Esophagus muscularis mucosa (tissue), 4 donors: ENCODE results near the gene VPS35.

Experiments
- EP300 ChIP-seq: sonication (generic); formaldehyde crosslinking; IDR thresholded peaks from one replicate; pipeline ENCODE4 v1.6.1; 2017; ENCODE audit warnings: antibody characterized with exemption
- POLR2A ChIP-seq: fragments of 450-650 bp; IDR thresholded peaks from one replicate; pipeline ENCODE4 v1.6.1; 2017; ENCODE audit warnings: antibody characterized with exemption, moderate library complexity, mild to moderate bottlenecking, low read depth
- POLR2AphosphoS5 ChIP-seq, 2 donors: sonication (generic); formaldehyde crosslinking; IDR thresholded peaks; one replicate each; pipeline ENCODE4 v1.6.1; 2017; ENCODE audit warnings: antibody characterized with exemption in 2 of 2
- TF ChIP-seq, protein P1 (sequence below), 3 experiments: fragments of 200-600 bp in 2 of 3; fragments of 450-650 bp in 1 of 3; sonication (generic) in 2 of 3; IDR thresholded peaks; one replicate each; pipeline ENCODE4 v1.5.1; 2017 to 2019; ENCODE audit warnings: antibody characterized with exemption in 3 of 3, mild to moderate bottlenecking in 2 of 3, moderate library complexity in 1 of 3

- TF ChIP-seq EP300, result no peak
- TF ChIP-seq POLR2AphosphoS5 (IDR thresholded peaks at IDR 0.05), result no peak
- TF ChIP-seq, protein P1, sequence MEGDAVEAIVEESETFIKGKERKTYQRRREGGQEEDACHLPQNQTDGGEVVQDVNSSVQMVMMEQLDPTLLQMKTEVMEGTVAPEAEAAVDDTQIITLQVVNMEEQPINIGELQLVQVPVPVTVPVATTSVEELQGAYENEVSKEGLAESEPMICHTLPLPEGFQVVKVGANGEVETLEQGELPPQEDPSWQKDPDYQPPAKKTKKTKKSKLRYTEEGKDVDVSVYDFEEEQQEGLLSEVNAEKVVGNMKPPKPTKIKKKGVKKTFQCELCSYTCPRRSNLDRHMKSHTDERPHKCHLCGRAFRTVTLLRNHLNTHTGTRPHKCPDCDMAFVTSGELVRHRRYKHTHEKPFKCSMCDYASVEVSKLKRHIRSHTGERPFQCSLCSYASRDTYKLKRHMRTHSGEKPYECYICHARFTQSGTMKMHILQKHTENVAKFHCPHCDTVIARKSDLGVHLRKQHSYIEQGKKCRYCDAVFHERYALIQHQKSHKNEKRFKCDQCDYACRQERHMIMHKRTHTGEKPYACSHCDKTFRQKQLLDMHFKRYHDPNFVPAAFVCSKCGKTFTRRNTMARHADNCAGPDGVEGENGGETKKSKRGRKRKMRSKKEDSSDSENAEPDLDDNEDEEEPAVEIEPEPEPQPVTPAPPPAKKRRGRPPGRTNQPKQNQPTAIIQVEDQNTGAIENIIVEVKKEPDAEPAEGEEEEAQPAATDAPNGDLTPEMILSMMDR (IDR thresholded peaks at IDR 0.05), result no peak
- TF ChIP-seq POLR2A, result no peak
Measured at GRCh38 chr16:46736695-46737094, 47.7 kb upstream of the VPS35 start.
